Parietal lobe (tissue), 2 donors: Measurements from ENCODE around the gene STON1. TPM values are rescaled to one million over a fixed set of nuclear protein-coding genes. Genes with fewer than 3 reads are reported as not detected.

Experiments
- small RNA-seq: library from RNA; depleted of rRNA; stranded (forward); fragments of <200 nt; gene quantifications from one replicate; pipeline ENCODE3, GENCODE V24; 2014; ENCODE audit warnings: low replicate concordance
- total RNA-seq: library from RNA; depleted of rRNA; stranded (reverse); fragments of >200 nt; gene quantifications from one replicate; pipeline ENCODE4 v1.2.3, GENCODE V29; 2014

Gene STON1, protein sequence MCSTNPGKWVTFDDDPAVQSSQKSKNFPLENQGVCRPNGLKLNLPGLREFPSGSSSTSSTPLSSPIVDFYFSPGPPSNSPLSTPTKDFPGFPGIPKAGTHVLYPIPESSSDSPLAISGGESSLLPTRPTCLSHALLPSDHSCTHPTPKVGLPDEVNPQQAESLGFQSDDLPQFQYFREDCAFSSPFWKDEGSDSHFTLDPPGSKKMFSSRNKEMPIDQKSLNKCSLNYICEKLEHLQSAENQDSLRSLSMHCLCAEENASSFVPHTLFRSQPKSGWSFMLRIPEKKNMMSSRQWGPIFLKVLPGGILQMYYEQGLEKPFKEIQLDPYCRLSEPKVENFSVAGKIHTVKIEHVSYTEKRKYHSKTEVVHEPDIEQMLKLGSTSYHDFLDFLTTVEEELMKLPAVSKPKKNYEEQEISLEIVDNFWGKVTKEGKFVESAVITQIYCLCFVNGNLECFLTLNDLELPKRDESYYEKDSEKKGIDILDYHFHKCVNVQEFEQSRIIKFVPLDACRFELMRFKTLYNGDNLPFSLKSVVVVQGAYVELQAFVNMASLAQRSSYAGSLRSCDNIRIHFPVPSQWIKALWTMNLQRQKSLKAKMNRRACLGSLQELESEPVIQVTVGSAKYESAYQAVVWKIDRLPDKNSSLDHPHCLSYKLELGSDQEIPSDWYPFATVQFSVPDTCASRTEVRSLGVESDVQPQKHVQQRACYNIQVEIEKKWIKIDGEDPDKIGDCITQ
- total RNA-seq = 10.6 TPM

GRCh38 chr2:48530033-48530811, at the start of gene STON1:
Gene STON1, plus strand, starts transcription at chr2:48530154. Its CDS starts 50,480 bp downstream, at chr2:48580634.

GRCh38 chr2:48617618-48618017, 87.7 kb downstream of the STON1 start, which contains the start of gene GTF2A1L:
Gene GTF2A1L, plus strand, starts transcription at chr2:48617856. Its CDS starts 19 bp downstream, at chr2:48617875.

Small RNA genes lying within 50 kb of the gene (small RNA-seq; reads per million reads assigned to genes)
- gene RNU6-282P (not detected), gene TPT1P11 (not detected)

Other genes with a start within 250 kb of the STON1 start
- gene FOXN2, start 215.5 kb upstream of the STON1 start, total RNA-seq = 52.9 TPM
- gene PPP1R21, start 89.4 kb upstream of the STON1 start, total RNA-seq = 50.7 TPM
- 1.6 TPM for gene GTF2A1L, start 87.7 kb downstream of the STON1 start, total RNA-seq
- gene LHCGR, start 225.6 kb downstream of the STON1 start, total RNA-seq = not detected